CD4-positive, alpha-beta T cell treated with Interferon alpha-2 for 1 hour (primary cell): ENCODE data around the gene ZP1.

ENCODE experiments used
- DNase-seq, 2 donors: peaks; one replicate each; pipeline ENCODE4 v3.0.0-alpha.2; 2020 to 2022

The ZP1 gene

DNA sequence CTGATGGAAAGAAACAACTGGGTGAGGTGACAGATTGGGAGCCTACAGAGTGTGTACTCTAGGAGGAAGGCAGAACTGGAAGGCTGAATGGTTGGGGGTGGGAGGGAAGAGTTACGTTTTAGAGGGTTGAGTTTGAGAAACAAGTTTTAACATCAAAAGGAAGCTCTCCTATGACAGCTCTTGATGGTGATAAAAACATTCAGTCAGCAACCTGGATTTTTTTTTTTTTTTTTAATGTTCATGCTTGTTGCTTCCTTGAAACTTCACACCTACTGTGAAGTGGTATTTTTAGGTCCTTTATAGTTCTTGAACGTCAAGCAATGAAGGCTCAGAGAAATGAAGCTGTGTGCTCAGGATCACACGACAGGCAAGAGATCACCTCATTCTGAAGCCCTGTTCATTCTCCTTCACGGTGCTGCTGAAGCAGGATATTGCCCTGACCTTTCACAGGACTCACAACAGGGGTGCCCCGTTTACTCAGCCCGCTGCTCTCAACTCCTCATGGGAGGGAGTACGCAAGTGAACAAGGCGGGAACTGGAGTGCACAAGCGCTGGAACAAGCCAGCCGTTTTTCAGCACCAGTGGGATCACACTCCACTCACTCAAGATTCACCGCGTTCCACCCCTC, 45.0 kb downstream of the ZP1 start:
- DNase-seq = peak; percentile 19 to 58

DNA sequence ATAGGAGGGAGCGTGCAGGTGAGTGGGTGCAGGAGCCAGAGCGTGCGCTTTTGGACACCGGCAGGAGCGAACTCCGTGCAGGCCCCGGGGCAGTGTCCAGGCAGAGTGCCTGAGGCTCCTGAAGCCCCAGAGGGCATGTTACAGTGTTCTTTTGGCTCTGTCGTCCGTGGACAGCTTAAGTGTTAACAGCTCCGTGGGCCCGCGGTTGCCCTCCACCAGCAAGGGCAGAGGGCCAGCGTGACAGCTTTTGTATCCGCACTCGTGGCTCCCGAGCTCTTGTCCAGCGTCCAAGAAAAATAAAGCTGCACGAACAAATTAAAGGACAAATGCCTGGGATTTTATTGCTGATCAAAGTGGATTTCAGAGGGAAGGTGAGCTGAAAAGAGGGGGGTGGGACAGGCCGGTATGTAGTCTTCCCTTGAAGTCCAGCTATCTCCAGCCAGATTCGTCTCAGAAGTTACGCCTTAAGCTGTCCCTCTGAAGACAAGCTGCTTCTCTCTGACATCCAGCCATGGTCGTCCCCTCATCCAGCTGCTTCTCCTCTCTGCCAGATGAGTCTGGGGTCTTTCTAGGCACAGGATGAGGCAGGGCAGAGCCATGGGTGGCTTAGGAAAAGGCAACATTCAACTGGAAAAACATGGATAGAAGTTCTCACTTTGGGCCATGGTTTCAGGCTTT, 45.6 kb downstream of the ZP1 start:
- no peak for DNase-seq

GRCh38 chr11:60913793-60914632, 46.7 kb downstream of the ZP1 start, which contains the start of gene TMEM109:
Gene TMEM109, plus strand, starts transcription at chr11:60914158. Its CDS starts 5,536 bp downstream, at chr11:60919694.
- DNase-seq = peak; percentile 89 to 91

GRCh38 chr11:60914633-60915247, 47.4 kb downstream of the ZP1 start:
- DNase-seq = peak in 1 of 2 donors; percentile 41

GRCh38 chr11:60915248-60915914, 48.0 kb downstream of the ZP1 start:
- DNase-seq = peak; percentile 79 to 82

- no peak for DNase-seq
These were observed 49.4 kb downstream of the ZP1 start for GRCh38 chr11:60916669-60917206.

DNA sequence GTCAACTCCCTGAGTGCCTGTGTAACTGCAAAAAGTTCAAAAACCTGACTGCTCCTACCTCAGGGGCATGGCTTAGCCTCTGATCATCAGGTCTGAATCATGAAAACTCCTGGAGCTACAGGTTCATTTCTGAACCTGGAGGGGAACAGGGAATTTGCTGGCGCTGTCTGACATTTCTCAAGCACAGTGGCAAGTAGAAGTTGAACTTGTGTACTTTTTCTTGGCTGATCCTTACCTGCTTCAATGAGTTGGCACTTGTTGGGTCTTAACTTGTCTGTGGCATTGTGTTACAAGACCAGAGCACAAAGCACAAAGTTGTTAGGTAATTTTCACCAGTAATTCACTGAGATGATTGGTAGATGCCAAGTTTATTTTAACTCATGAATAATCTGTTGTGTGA, 49.9 kb downstream of the ZP1 start:
- DNase-seq = no peak

GRCh38 chr11:60918251-60918938, 51.1 kb downstream of the ZP1 start:
- DNase-seq = no peak

- DNase-seq = no peak
These were observed 51.6 kb downstream of the ZP1 start for GRCh38 chr11:60918939-60919265.

DNA sequence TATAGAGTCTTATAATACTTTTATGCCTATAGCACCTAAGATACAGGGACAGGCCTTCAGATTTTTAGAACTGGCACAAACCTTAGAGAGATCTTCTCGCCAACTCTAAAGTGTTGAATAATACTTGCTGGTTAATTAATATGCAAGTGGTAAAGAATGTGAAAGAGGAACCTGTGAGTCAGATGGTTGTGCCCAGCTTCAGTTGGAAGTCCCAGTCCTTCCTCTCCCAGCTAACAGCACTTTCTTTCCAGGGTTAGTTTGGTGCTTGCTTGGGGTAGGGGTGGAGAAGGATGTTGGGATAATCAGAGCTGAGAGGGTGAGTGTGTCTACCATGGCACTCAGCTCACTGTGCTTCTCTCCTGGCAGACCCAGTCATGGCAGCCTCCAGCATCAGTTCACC, 52.0 kb downstream of the ZP1 start:
- DNase-seq = no peak

DNA sequence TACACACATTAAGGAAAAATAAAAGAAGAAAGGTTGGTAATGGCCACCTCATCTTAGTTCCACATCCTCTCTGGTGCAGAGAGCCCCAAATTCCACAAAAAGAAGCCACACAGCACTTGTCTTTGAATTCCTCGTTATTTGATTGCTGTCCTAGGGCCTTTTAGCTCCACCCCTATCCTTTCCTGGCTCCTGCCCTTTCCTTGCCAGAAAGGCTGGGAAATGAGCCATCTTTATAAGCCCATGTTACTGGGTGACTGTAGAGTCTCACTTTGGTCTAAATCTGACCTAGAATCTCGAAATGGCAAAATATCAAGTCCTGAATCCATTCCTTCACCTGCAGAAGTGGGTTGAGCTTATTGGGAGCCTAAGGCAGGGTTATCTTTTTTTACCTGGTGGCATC, 52.6 kb downstream of the ZP1 start:
- DNase-seq = no peak

- no peak for DNase-seq
These were observed 53.9 kb downstream of the ZP1 start for GRCh38 chr11:60921259-60921658.

- no peak for DNase-seq
These were observed 54.5 kb downstream of the ZP1 start for GRCh38 chr11:60921777-60922335.

GRCh38 chr11:60922906-60923305, 55.6 kb downstream of the ZP1 start:
- DNase-seq = no peak

DNA sequence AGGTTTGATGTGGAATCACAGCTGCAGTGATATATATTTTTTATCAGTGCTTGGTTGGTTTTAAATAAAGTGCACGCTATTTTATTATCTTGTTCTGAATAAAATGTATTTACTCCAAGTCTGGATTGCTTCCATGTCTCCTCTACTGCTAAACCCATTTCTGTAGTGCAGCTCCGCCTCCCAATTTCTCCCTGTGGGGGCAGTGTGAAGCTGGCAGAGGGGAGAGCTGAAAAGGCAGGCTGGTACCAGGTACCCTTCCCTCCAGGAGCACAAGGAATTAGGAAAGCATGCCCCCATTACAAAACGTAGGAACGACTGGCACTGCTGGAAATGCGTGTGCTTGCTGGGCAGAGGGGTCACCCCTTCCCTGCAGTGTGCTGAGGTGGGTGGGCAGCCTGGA, 56.0 kb downstream of the ZP1 start:
- DNase-seq = no peak

GRCh38 chr11:60923800-60924109, 56.4 kb downstream of the ZP1 start:
- no peak for DNase-seq

DNA sequence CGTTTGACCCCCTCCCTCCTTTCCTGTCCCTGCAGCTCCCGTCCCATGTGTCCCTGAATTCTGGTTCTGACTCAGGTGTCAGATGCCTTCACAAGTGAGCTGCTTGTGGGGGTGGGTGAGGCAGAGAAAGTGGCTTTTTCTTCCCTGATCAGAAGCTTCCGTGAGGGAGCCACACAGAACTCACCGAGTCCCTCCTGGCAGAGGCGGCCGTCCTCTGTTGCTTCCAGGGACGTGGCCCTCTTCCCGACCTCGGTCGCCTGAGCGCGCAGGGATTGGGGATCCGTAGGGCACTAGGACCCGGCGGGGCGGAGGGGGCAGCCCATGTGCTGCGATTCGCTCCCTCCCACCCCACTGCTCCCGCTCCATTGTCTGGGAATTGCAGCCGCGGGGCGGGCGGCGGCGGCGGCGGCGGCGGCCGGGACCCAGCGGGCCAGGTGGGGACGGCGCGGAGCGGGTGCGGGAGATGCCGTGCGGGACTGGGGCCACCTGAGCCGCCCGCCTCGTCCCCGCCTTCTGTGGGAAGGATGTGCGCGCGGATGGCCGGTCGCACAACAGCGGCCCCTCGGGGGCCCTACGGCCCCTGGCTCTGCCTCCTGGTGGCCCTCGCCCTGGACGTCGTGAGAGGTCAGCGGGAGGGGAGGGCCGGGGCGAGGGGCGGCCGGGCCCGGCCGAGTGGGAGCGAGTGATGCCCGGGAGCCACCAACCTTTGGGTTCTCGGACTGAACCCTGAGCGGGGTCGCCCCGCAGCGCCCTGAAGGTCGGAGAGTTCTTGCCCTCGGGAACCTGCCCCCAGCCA, 57.0 kb downstream of the ZP1 start, which contains the start of gene TMEM132A:
TSS of gene TMEM132A (plus strand) at position 351 of the 796 bp plus-strand sequence. CDS start at position 525, 174 bp downstream.
- DNase-seq = no peak
